Left ventricle myocardium superior (tissue), 1 donor: ENCODE results near the gene PSMD6. TPM values are rescaled to one million over a fixed set of nuclear protein-coding genes. Genes with fewer than 3 reads are reported as not detected.

Source experiments
- ATAC-seq: fragments of 200-7000 bp; cut with Tn5 transposase; one replicate; pipeline ENCODE4 v1.9.1; 2020; ENCODE audit warnings: mild to moderate bottlenecking, moderate library complexity
- DNase-seq: peaks from one replicate; pipeline ENCODE4 v3.0.0-alpha.2; 2020
- intact Hi-C: fragments of 100-400 bp; cut with micrococcal nuclease; formaldehyde crosslinking; loops from one replicate; pipeline ENCODE4 v1.11.0; 2022
- total RNA-seq: library from RNA; stranded (reverse); fragmentation: NEBNext Ultra II Directional; extraction: Animal tissue kit (Norgen Biotek cat#: 25700); gene quantifications from one replicate; pipeline ENCODE4 v1.2.1, GENCODE V29; 2021
- donor health status: DM: no; HTN: yes; CAD: no; lungs with severe emphysema.

PSMD6 gene
- total RNA-seq, 1 donor from 2014 or later: 70.7 TPM

DNA sequence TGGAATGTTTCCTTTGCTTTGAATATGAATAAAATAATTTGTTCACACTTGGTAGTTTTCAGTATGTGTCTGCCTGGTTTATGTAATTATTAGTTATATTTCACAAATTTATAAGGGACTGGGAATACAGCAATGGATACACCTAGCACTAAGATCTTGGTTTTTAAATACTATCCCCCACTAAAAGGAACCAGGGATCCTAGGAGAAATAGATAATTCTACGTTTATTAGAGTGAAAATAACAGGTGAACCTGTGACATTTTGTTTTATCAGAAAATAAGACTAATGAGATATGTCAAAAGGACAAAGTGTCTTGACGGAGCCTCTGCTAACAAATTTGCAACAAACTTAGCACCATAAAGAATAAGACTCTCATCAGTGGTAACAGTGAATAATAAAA is 3.4 kb downstream of the PSMD6 start:
- DNase-seq (no peak), ATAC-seq (no peak)
- intact Hi-C loops: no loop called here

- no peak for ATAC-seq
- intact Hi-C loops: no loop called here
- no peak for DNase-seq
Observed at GRCh38 chr3:64019271-64019670, 4.0 kb downstream of the PSMD6 start.

- ATAC-seq (no peak), DNase-seq (no peak)
Observed at GRCh38 chr3:64016941-64017620, 6.2 kb downstream of the PSMD6 start.

DNA sequence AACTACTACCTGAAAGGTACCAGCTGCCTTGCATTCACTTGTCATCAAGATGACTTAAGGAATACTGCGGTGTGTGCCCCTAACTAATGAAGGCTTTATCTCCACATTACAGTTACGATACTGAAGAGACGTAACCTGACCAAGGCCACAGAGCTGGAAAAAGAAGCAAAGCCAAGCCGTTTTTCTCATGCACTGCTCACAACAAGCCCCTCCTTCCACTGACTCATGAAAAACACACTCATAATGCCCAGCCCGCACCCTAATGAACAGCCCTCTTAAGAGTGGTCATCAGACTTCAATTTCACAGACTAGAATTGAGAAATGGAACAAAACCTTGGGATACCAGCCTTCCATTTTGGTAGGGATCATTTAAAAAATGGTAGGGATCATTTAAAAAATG is 11.6 kb downstream of the PSMD6 start:
- intact Hi-C loops: no loop called here
- DNase-seq (no peak), ATAC-seq (peak; percentile 23)

More at GRCh38 chr3:64016941-64017620, 6.2 kb downstream of the PSMD6 start:
- intact Hi-C loops: no loop called here

- ATAC-seq: no peak
- intact Hi-C loops: no loop called here
Observed at GRCh38 chr3:64010199-64010598, 13.1 kb downstream of the PSMD6 start.

GRCh38 chr3:64009528-64009927 is 13.8 kb downstream of the PSMD6 start:
- ATAC-seq (no peak), DNase-seq (no peak)
- intact Hi-C loops: no loop called here

More at GRCh38 chr3:64010199-64010598, 13.1 kb downstream of the PSMD6 start:
- DNase-seq: no peak

DNA sequence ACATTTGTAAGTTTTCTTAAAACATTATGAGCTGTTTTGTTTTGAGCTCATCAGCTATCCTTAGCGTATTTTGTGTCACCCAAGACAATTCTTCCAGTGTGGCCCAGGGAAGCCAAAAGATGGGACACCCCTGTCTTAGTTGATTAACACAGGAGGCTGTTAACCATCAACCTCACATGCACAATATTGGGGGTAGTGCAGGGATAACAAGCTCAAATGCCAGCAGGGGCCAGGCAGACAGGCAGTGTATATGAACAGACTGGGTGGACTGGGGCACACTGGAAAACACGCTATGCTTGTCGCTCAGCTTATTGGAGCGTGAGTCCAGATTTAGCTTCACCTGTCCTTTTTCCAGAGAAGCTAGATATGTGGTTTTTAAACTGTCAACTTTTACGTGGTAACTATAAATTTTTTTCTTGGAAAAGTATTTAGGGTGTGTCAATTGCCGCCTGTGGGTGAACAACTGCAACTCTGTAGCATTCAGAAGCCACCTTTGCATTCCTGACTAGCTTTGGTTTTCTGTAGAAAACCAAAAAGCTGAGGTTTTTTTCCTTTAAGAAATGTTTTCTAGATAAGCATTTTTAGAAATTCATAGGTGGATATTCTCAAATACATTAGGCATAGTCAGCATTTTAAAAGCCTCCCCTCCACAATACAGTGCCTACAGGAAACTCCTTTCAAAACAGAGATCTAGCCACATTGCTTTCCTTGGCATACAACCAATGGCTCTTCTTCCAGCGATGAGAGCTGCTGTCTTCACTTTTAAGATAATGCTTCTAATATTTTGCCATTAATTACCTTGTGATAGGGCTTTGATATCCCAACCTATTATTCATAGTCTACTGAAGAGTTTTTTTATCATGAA is 14.6 kb downstream of the PSMD6 start:
- no peak for DNase-seq
- intact Hi-C loops: no loop called here
- ATAC-seq: no peak

- intact Hi-C loops: no loop called here
- ATAC-seq: no peak
Observed at GRCh38 chr3:64008017-64008416, 15.3 kb downstream of the PSMD6 start.

GRCh38 chr3:64003589-64003988 is 19.7 kb downstream of the PSMD6 start:
- ATAC-seq (no peak), DNase-seq (no peak)
- intact Hi-C loops: no loop called here

More at GRCh38 chr3:64008017-64008416, 15.3 kb downstream of the PSMD6 start:
- DNase-seq: no peak

DNA sequence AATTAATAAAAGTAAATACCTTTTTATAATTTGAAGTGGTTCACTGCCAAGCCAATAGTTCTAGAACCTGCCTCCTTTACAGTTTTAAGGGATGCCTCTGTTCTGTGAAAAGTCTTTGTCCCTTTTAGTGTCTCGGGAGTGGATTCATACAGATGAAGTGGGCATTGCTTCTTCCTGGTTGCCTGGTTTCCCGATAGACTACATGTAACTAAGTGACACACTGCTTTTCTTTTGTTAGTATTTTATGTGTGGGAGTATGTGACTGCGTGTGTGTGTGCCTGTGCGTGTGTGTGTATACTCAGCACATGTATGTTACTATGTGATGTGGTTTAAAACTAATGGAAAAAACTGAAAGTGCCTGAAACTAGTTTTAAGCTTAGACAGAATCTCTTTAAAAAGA is 21.1 kb downstream of the PSMD6 start:
- intact Hi-C loops: no loop called here
- no peak for ATAC-seq
- no peak for DNase-seq

DNA sequence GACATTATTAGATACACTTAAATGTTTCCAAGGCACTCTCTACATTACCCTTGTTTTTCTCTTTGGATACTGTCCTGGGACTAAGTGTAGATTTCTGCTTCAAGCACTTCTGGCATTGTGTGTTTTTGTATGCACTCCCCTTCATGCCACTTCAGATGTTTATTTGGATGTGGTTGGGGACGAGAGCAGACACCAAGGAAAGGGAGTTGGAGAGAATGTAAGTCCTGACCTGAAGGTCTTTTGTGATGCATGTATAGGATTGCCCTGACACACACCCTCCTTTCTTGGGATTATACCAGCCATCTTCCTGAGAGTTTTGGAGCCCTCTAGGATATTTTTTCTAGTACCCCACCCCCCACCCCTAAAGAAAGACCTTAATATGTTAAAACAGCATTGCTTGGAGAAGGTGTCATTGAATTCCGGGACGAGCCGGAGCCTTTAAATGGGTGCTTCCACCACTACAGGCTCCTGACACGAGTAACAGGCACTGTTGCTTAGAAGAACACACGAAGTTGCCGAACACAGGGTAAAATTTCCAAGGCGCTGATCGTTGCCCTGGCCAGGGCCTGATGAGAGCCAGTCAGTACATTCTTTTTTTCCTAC is 22.7 kb downstream of the PSMD6 start:
- intact Hi-C loops: no loop called here
- ATAC-seq (peak; percentile 33), DNase-seq (no peak)

- intact Hi-C loops: no loop called here
- ATAC-seq: peak; percentile 82
- no peak for DNase-seq
Observed at GRCh38 chr3:63998852-63999754, 24.2 kb downstream of the PSMD6 start.

DNA sequence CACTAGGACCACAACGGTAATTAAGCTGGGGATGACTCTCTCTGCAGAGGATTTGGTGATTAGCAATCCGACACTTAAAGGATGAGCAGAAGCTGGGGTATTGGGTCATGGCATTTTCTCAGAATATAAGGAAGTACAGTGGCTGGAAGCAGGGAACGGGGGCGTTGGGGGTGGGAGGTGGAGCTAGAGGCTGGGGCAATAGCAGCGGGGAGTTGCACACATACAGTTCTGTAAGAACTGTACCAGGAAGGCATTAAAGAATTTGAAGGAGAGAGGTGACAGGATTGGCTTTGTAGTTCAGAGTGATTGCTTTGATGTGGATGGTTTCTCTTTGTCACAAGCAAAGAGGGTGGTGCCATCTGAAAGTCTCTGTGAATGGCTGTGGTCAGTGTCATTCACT is 28.2 kb downstream of the PSMD6 start:
- no peak for ATAC-seq
- intact Hi-C loops: no loop called here

GRCh38 chr3:63993653-63994079 is 29.6 kb downstream of the PSMD6 start:
- peak; percentile 58 for DNase-seq
- intact Hi-C loops: no loop called here
- ATAC-seq: peak; percentile 91

More for the DNA sequence above, 28.2 kb downstream of the PSMD6 start:
- DNase-seq: no peak

- ATAC-seq: no peak
- DNase-seq: no peak
- intact Hi-C loops: no loop called here
Observed at GRCh38 chr3:63992516-63993209, 30.6 kb downstream of the PSMD6 start.

GRCh38 chr3:63991666-63992065 is 31.6 kb downstream of the PSMD6 start:
- intact Hi-C loops: no loop called here
- ATAC-seq (no peak), DNase-seq (no peak)

- no peak for ATAC-seq
- intact Hi-C loops: no loop called here
Observed at GRCh38 chr3:63990733-63991132, 32.6 kb downstream of the PSMD6 start.

GRCh38 chr3:63990204-63990603 is 33.1 kb downstream of the PSMD6 start:
- intact Hi-C loops: no loop called here
- ATAC-seq: no peak
- no peak for DNase-seq

More at GRCh38 chr3:63990733-63991132, 32.6 kb downstream of the PSMD6 start:
- no peak for DNase-seq
